Coronary artery (tissue), 2 donors: Measurements from ENCODE around the gene PRKCD.

Experiments
- DNase-seq: peaks from one replicate; pipeline ENCODE4 v3.0.0-alpha.2; 2017; ENCODE audit warnings: low spot score
- H3K27ac ChIP-seq, 2 donors: fragments of 200-600 bp; sonication (generic); one replicate each; pipeline ENCODE4 v1.5.1; 2016 to 2019
- H3K4me3 ChIP-seq: fragments of 200-600 bp; sonication (generic); 2 replicates; pipeline ENCODE4 v1.5.1; 2016; ENCODE audit warnings: mild to moderate bottlenecking, moderate library complexity
- CTCF ChIP-seq: fragments of 200-600 bp; sonication (generic); IDR thresholded peaks from one replicate; pipeline ENCODE4 v1.5.1; 2019; ENCODE audit warnings: antibody characterized with exemption

Gene PRKCD

GRCh38 chr3:53120336-53120735, 40.7 kb upstream of the PRKCD start:
- no peak overlapping the region for H3K4me3 ChIP-seq
- H3K27ac ChIP-seq, result no peak overlapping the region
- DNase-seq, result no peak
- TF ChIP-seq CTCF, result no peak

DNA sequence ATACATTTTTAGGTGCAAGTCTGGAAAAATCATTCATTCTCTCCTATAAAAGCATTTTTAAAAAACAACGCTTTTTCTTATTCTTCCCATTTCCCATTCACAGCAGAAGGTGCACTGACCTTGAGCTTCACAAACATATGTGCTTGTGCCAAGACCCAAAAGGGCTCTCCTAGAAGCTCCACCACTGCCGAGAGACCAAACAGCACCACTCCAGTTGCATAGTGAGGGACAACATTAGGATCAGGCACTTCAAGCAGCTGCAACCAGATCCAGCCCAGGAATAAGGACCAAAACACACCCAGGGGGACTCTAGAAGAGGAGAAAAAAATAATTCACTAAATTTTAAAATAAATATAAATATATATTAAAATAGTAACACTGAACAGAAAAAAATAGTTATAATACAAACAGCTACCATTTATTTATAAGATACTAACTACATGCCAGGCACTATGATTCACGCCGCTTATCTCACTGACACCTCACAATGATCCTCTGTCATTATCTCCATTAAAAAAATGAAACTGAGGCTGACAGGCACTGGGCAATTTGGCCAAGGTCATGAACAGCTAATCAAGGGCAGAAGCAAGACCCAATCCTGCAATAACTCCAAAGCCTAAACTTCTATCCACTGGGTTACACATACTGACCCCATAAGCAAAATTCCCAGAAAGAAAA, 38.6 kb upstream of the PRKCD start:
- Histone ChIP-seq H3K4me3 (no peak overlapping the region), H3K27ac (no peak overlapping the region)
- DNase-seq, result no peak
- TF ChIP-seq CTCF, result no peak

- H3K4me3 ChIP-seq, result no peak overlapping the region
- DNase-seq, result no peak
- TF ChIP-seq CTCF, result no peak
- H3K27ac ChIP-seq, result no peak overlapping the region
Measured at GRCh38 chr3:53122933-53123305, 38.1 kb upstream of the PRKCD start.

GRCh38 chr3:53123510-53123909, 37.5 kb upstream of the PRKCD start:
- H3K27ac ChIP-seq, result no peak overlapping the region
- no peak overlapping the region for H3K4me3 ChIP-seq
- TF ChIP-seq CTCF, result no peak
- DNase-seq, result no peak

GRCh38 chr3:53123953-53124352, 37.1 kb upstream of the PRKCD start:
- no peak for TF ChIP-seq CTCF
- DNase-seq, result no peak
- Histone ChIP-seq H3K4me3 (no peak overlapping the region), H3K27ac (no peak overlapping the region)

DNA sequence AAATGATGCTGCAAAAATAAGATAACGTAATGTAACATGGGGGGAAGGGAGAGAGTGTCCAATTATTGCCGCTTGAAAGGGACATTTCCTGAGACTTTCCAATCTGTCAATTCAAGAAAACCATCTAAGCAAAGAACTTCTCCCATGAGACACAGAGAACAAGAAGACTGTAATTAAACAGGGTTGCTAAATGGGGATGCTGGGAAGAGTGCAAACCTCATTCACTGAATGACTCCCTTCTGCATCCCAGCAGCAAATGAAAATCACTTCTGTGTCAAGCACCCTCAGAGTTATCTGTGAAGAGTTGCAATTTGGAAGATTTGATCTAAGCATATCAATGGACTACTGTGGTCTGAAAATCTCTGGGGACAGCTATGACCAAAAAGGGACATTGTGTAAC, 34.4 kb upstream of the PRKCD start:
- no peak for TF ChIP-seq CTCF
- no peak overlapping the region for H3K4me3 ChIP-seq
- no peak overlapping the region for H3K27ac ChIP-seq
- DNase-seq, result no peak

GRCh38 chr3:53129344-53129743, 31.7 kb upstream of the PRKCD start:
- peak overlapping the region; percentile 88 to 94 for H3K27ac ChIP-seq
- no peak for DNase-seq
- TF ChIP-seq CTCF, result no peak

More at GRCh38 chr3:53129344-53129743, 31.7 kb upstream of the PRKCD start:
- H3K4me3 ChIP-seq, result peak overlapping the region; percentile 98
